Measurements from ENCODE around the gene RBFOX2. TPM values are rescaled to one million over a fixed set of nuclear protein-coding genes. Genes with fewer than 3 reads are reported as not detected.

RBFOX2 gene
- total and polyA plus RNA-seq, 2 of the 13 experiments (the other 11 are each of a cell fraction or from before 2014, with no cell fraction given) = 37.3 to 40.4 TPM

DNA sequence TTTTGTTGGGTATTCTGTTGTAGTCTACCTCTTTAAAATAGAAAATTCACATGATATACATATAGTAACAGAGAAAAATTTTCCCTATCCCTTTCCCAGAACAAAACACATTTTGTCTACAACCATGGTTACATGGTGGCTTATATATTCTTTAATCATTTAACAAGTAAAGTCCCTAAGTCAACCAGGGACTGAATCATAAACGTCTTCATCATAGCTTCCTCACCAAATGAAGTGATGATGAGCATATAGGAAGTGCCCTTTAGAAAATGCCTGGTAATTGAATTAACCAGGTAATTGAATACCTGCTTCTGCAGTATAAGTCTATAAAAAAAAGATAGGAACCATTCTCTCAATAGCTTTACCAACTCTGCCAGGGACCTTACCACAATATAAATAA is 209.7 kb downstream of the RBFOX2 start:
- POLR2A ChIA-PET = interaction anchor here (1.4 kb wide), 1 partner anchor 17 kb away, joined by 5 read pairs; no protein-coding TSS in a partner anchor
- no peaks in the 10 kb centered on the region for H4K20me1 ChIP-seq (ENCODE audit: insufficient read depth, low read length)
- no TSS peak for BruUV-seq (replicated peaks)
- TF ChIP-seq ZNF550 (CRISPR knock-in tag; IDR thresholded peaks at IDR 0.05; ENCODE audit: borderline replicate concordance) = no peak
- no peak for TF ChIP-seq MEF2D (CRISPR knock-in tag; IDR thresholded peaks at IDR 0.05)
- TF ChIP-seq KIAA2018 (CRISPR knock-in tag; IDR thresholded peaks at IDR 0.05; ENCODE audit: borderline replicate concordance) = no peak
- TF ChIP-seq ZFP82 (CRISPR knock-in tag; IDR thresholded peaks at IDR 0.05; ENCODE audit: borderline replicate concordance) = no peak
- no peak for TF ChIP-seq GTF3A (CRISPR knock-in tag; conservative IDR thresholded peaks at IDR 0.05)
- TF ChIP-seq PRPF4 (IDR thresholded peaks at IDR 0.05; ENCODE audit: low read depth, low read length, poor library complexity, severe bottlenecking) = no peak
- TF ChIP-seq NCOA1 (CRISPR knock-in tag; IDR thresholded peaks at IDR 0.05) = no peak
- no peak for TF ChIP-seq HMGA1 (CRISPR knock-in tag; conservative IDR thresholded peaks at IDR 0.05)
- no peak for TF ChIP-seq ARNT2 (CRISPR knock-in tag; IDR thresholded peaks at IDR 0.05; ENCODE audit: low read depth)
- TF ChIP-seq ZNF678 (CRISPR knock-in tag; IDR thresholded peaks at IDR 0.05) = no peak
- TF ChIP-seq XRCC5 (optimal IDR thresholded peaks at IDR 0.05; ENCODE audit: low read length) = no peak
- in situ Hi-C loops (cut with HindIII; ENCODE audit: extremely low pct_ligation_motif_present, low pct_unique_long_range_greater_than_20kb) (no loop called here), intact Hi-C loops (cut with micrococcal nuclease; ENCODE audit: unreplicated experiment) (no loop called here)
- no peaks in the 10 kb centered on the region for H3K9me3 ChIP-seq (ENCODE audit: low read length)
- 68% methylated on average over 1 of the region's 1 CpG for WGBS (ENCODE audit: low lambda C conversion rate)
- no peak overlapping the region for H3K4me3 ChIP-seq (replicated peaks in 1 of 3; ENCODE audit: insufficient read depth in 1 of 3, low read depth in 2 of 3, low read length in 3 of 3)
- H3K9ac ChIP-seq (ENCODE audit: insufficient read depth, low read depth, low read length) = no peak overlapping the region
- H3K36me3 ChIP-seq (replicated peaks in 1 of 2; ENCODE audit: control insufficient read depth in 1 of 2, insufficient read depth in 2 of 2, low read length in 2 of 2) = no peaks in the 10 kb centered on the region
- peaks cover 15% of the 10 kb centered on the region for H3K79me2 ChIP-seq (ENCODE audit: insufficient read depth, low read length)
- no peaks in the 10 kb centered on the region for H3K27me3 ChIP-seq (ENCODE audit: control insufficient read depth in 1 of 2, insufficient read depth in 2 of 2, low read length in 2 of 2)
- CTCF ChIA-PET (ENCODE audit: low intra/inter-chr PET ratio, low total read pairs) = no interaction called here
- peaks cover 69% of the 10 kb centered on the region for H3K4me1 ChIP-seq (ENCODE audit: insufficient read depth, low read length)
- H3K4me2 ChIP-seq (ENCODE audit: low read depth, low read length) = no peak overlapping the region
- no peak overlapping the region for H2AFZ ChIP-seq (ENCODE audit: low read length)
- ATAC-seq (no peak), DNase-seq (ENCODE audit: low spot score) (no peak), FAIRE-seq (no peak)
- no peak overlapping the region for H3K27ac ChIP-seq (ENCODE audit: extremely low read length, insufficient read depth, low read length)
